ENCODE data around the gene PHF2.

Gene PHF2

DNA sequence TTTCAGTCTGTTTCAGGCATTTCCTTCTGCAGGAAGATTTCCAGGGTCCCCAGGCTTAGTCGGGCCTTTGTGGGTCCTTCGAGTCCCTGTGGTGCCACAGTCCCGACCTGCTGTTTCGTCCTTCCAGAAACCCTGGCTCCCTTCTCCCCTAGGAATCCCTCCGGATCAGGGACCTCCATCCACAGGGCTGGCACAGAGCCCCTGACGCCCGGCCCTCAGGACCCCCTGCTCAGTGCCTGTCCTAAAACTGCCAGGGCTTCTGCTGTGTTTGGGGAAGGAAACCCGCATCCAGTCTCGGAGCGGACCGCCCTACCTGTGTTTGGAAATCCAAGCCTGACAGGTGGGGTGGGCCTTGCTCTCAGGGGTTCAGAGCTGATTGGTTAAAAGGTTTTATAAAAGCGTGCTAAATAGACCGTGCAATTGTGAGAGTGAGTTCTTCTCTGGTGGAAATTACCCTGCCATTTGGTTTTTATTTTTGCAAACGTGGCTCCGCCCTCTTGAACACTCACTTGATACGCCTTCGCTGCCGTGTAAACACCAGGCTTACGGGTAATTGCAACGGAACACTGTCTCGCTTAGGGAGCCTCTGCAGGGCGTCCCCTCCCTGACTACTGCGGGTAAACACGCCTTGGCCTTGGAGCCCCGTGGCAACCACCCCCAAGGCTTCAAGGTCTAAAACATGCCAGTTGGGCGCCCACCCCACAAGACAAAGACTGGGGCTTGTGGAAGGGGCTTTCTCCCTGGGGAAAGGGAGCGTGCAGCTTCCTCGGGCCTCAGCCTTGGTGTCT, 121.2 kb downstream of the PHF2 start:
- no peak for DNase-seq

DNA sequence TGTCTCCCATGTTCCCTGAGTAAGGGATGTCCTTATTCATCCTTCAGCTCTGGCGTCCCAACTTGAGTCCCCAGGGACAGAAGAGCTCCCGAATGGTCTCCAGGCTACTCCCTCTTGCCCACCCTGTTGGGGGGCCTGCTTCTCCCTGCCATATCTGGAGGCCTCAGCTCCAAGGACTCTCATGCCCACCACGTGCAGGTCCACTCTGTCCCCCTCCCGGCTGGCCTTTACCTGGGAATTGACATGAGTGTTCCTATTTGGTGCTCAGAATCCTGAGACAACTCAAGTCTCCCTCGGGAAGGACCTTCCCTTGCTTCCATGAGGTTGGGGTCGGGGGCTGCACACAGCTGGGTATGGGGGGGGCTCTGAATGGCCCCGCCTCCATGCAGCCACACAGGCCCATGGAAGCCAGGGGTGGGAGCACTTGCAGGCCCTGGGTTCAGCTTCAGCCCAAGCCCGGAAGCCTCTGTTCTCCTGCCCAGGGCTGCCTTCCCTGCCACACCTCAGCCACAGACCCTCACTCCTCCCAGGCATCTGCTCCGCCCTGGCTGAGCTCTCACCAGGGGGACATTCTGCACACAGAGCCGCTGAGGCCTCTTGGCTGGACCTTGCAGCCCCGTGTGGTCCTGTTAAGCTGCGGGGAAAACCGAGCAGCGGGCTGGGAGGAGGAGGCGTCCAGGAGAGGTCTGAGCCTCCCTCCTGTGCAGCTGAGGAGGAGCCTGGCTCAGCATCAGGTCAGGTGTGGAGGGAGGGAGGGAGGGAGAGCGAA, 121.9 kb downstream of the PHF2 start:
- DNase-seq: no peak

DNA sequence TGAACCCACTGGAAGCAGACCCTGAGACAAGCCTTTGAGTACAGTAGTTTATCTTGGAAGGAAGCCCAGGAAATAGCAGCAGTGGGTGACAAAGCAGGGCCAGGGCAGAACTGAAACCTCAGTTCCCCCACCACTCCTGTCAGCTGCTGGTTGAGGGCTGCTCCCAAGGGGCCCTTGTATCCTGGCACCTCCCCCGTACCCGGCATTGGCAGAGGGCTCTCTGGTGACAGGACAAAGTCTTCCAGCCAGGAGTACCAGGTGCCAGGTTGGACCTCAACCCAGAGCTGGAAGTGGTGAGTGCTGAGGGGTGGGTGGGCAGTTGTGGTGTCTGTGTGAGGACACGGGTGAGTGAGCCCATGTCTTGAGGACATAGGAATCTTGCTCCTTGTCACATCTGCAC, 123.3 kb downstream of the PHF2 start:
- no peak for DNase-seq

DNA sequence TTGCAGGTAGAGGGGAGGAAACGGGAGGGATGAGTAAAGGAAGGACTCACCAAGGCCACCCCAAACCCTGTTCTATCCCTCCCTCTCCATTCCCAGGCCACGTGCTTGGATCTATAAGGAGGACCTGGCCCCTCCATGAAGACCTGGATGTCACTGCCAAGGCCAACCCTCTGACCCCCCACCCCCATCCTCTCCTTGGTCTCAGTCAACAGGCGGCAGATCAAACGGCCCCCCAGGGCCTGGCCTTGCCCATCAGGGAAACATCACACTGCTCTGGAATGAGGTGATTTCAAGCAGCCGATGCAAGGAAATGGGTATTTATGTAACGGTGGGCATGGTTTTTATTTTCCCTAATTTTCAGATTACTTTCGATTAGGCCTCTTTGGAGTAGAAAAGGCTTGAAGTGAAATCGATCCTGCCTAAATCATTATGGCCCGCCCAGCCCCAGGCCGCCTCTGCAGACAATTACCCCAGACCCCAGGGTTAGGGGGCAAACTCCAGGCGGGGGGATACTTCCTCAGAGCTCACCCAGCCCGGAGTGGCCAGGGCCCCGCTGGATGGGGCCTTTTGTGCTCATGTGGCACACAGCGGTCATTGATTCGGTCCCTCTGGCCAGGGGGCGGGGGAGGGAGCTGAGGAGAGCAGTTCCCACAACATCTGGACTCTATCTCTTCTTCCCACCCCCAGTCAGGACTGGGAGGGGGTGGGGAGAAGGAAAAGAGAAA, 125.3 kb downstream of the PHF2 start:
- no peak for DNase-seq

DNA sequence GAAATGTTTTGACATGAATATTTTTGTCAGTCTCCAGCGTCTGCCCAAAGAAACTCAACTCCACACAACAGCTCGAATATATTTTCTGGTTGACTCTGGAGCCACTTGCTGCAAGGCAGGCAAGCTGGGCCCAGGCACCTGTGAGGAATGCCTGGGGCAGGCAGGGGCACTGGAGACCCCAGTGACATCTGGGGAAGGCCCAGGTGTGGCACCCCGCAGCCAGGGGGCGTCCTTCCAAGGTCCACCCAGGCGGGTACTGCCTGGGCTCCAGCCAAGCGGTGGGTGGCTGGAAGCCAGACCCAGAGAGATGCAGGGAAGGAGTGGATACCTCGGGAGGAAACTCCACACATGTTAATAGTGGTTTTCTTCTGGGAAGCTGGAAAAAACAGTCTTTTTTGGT, 125.9 kb downstream of the PHF2 start:
- DNase-seq: no peak

DNA sequence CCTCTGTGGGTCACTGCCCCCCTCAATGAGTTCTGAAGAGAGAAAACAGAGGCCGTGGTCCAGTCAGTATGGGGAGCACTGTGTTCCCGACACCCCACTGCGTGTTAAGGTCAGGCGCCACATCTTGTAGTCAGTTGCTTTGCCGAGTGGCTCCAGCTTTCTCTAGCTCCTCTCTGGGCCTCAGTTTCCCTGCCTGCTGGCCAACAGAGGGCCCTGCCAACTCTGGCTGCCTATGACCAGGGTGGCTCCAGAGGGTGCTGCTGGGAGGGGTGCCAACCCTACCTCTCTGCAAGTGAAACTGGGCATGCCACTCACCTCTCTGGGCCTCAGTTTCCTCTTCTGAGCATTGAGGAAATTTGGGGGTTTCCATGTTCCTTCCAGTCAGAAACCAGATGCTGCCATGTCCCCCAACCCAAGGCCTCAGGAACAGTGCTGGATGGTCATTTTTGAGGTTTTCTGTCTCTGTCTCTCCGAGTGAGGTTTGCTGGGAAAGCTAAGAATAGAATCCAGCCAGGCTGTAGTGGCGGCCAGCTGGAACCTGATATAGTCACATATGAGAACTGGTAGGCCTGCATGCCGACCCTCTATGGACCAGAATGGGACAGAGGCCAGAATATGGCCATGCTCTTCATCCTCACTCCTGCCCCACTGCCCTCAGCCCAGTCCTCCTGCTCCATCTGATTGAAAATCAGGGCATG, 132.1 kb downstream of the PHF2 start:
- no peak for DNase-seq

DNA sequence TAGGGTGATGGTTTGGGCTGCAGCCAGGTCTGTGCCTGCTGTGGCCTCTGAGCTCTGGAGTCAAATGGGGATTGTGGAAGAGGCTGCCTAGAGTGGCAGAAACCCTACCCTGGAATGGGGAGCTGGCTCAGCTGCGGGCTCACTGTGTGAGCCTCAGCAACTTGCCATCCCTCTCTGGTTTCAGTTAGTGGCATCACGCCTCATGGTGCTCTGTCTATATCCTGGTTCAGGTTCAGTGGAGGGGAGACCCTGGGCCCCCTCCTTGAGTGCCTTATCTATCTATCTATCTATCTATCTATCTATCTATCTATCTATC, 132.6 kb downstream of the PHF2 start:
- no peak for DNase-seq

DNA sequence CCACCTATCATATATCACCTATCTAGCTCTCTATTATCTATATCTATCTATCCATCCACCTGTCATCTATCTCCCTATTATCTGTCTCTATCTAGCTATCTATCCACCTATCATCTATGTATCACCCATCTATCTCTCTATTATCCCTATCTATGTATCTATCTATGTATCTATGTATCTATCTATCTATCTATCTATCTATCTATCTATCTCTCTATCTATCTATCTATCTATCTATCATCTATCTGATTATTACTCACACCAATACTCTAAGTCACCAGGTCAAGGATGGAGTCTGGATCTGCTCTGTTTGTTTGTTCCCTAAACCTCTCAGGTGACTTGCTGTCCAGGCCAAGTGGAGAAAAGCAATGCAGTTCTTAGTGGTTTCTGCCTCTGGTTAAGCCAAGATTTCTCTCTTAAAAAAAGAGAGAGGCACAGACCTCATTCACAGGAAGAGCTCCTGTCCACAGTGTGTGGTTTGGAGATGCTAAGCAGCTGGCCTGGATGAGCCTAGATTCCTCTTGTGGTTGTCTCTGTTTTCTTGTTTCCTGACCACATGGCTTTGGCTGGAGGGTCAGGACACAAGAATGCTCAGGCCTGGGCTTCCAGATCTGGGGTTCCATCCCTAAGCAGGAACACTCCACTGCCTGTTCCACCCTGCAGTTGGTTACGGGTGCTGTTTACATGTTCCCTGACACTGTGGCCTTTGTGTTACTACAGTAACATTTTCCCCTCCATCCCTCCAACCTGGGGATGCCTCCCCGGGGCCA, 133.4 kb downstream of the PHF2 start:
- no peak for DNase-seq

DNA sequence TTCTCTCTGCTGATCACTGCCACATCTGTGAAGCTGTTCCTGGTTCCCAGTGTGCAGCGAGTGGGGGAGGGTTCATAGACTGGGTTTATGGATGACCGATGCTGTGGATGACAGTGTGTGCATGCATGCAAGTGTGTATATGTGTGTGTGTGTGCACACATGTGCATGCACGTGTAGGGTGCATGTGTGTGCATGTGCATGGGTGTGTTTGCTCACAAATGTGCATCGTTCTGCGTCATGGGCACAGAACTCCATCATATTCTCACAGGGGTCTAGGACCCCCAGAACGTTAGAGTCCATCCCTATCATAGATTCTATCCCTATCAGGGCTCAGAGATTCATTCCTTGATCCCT, 134.0 kb downstream of the PHF2 start:
- no peak for DNase-seq

DNA sequence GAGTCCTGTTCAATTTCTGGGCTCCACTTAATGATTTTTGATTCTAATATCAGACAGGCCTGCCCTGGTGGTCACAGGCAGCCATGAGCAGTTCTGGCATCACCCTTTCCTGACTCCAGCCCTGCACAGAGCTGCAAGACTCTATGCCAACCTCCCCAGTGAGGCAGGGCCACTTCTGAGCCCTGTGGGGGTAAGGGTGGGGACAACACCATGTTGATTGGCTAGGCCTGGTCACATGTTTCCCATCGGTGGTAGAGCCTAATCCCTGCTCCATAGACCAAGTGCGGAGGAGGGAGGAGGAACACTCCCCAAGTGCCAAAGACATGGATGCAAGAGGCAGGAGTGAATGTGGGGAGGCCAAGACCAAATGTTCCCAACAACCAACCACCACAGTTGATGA, 134.6 kb downstream of the PHF2 start:
- no peak for DNase-seq

DNA sequence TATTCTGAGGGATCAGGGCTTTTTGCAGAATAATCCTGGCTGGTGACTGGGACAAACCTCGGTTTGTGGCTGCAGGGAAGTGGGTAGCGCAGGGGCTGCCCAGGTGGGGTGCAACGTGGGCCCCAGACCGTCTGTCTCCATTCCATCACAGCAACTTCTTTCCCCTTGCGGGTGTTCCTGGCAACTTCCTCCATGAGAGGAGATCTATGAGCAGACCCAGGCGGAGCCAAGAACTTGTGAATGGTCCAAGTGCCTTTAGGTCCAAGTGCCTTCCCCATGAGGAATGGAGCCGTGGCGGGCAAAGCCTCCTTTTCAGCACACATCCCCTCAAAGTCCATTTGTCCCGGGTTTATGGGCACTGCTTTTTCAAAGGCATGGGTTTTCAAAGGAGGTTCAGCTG, 136.5 kb downstream of the PHF2 start:
- no peak for DNase-seq

DNA sequence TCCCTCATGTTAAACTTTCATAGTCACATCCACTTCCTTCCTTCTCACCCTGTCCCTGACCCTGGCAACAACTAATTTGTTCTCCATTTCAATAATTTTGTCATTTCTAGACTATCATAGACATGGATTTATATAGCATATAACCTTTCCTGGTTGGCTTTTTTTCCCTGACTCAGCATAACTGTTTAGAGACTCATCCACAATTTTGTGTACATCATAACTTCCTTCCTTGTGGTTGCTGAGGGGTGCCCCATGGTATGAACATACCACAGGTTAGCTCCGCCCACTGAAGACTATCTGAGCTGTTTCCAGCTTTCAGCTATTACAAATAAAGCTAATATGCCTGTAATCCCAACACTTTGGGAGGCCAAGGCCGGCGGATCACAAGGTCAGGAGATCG, 137.3 kb downstream of the PHF2 start:
- DNase-seq: no peak

DNA sequence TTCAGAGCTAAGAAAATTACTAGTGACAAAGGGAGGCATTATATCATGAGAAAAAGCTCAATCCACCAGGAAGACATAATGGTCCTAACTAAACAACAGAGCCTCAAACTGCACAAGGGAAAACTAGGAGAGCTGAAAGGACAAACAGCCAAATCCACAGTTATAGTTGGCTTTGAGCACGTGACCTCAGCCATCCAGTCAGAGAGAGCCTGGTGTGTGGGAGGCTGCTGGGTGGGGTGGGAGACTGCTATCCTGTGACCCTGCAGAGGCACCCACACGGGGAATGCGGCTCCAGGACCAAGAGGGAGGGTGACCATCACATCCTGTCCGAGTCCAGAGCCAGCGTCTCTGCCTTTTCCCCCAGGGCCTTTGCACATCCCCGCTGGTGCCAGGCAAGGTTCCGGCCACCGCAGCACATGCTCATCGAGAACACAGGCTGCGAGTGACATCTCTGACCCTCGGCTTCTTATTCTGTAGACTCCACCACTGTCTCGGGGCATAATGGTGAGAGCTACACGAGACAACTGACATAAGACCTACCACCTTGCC, 145.1 kb downstream of the PHF2 start:
- no peak for DNase-seq

DNA sequence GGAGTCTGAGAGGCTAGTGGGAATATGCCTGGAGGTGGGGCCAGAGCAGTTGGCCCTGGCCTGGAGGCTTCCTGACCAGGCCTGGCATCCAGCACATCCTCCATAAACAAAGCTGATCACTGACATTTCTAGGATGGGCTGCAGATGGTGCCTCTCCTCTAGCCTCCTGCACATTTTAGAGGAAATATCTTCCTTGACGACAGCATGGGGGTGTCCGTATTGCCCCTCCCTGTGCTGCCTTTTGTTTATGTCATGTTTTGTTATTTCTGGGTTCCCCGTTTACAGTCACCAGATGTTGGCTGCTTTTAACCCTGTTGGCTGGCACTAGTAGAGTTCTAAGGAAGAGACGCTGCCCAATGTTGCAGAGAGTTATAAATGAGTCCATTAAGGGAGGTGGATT, 148.5 kb downstream of the PHF2 start:
- no peak for DNase-seq

DNA sequence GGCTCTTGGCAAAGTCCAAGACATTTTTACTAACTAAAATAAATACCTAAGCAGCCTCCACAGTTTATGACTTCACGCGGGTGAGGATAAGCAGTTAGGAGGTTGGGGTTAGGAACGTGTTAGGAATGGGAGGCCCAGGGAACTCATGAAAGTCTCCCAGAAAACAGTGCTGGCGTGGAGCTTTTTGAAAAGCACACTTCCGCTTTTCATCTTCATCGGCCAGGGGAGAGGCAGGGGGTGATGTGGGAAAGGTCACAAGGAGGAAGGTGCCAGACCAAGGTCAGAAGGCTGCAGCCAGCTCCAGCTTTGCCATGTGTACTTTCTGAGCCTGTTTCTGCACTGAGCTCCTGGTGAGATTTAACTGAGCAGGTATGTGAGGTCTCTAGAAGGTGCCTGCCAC, 149.0 kb downstream of the PHF2 start:
- no peak for DNase-seq

DNA sequence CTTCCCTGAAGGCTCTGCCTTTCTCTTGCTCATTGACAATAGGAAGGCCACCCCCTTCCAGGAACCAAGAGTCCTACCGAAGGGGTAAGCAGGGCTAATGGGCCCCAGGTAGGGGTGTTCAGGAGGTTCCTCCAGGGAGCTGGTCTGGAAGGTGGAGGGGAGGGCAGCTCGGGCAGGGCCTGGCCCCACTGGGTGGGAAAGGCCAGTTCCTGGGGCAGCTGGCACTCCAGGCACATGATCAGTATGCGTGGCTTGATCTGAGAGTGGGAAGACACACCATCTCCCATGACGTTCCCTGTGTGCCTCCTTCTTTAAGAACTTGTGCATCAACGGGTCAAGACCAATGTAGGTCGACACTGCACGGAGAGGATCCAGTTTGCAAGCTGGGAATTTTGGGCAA, 149.8 kb downstream of the PHF2 start:
- no peak for DNase-seq

All from anterior cingulate cortex (tissue), 58 donors.